Tibial artery (tissue), 4 donors: ENCODE results near the gene MCUB.
A peak's percentile ranks its signal among the peaks of the same experiment; 100 is the strongest.

Experiments
- DNase-seq, 2 donors: peaks; one replicate each; pipeline ENCODE4 v3.0.0-alpha.2; 2019
- H3K27ac ChIP-seq, 2 donors: fragments of 200-600 bp; sonication (generic) in 1 of 2; 1 replicate in 1 of 2; 2 replicates in 1 of 2; pipeline ENCODE4 v1.5.1; 2018 to 2019; ENCODE audit warnings: mild to moderate bottlenecking in 1 of 2
- H3K27me3 ChIP-seq, 2 donors: fragments of 200-600 bp; sonication (generic) in 1 of 2; one replicate each; pipeline versions ENCODE4 v1.5.1 to v1.6.0; 2016 to 2019
- H3K36me3 ChIP-seq, 3 donors: fragments of 200-600 bp; sonication (generic) in 2 of 3; one replicate each; pipeline ENCODE4 v1.5.1; 2016 to 2019; ENCODE audit warnings: mild to moderate bottlenecking in 2 of 3
- H3K4me1 ChIP-seq, 4 donors: fragments of 200-600 bp; sonication (generic) in 2 of 4; 1 replicate in 3 of 4; 2 replicates in 1 of 4; pipeline ENCODE4 v1.5.1; 2016 to 2019
- H3K4me3 ChIP-seq, 2 donors: fragments of 200-600 bp; sonication (generic) in 1 of 2; 1 replicate in 1 of 2; 2 replicates in 1 of 2; pipeline ENCODE4 v1.5.1; 2018 to 2019; ENCODE audit warnings: mild to moderate bottlenecking in 2 of 2
- H3K9me3 ChIP-seq, 3 donors: fragments of 200-600 bp; sonication (generic) in 1 of 3; one replicate each; pipeline ENCODE4 v1.5.1; 2016 to 2019
- CTCF ChIP-seq, 2 experiments: fragments of 200-600 bp in 1 of 2; fragments of 450-650 bp in 1 of 2; IDR thresholded peaks; one replicate each; pipeline ENCODE4 v1.5.1; 2017 to 2019; ENCODE audit warnings: antibody characterized with exemption in 2 of 2, mild to moderate bottlenecking in 1 of 2, moderate library complexity in 1 of 2
- intact Hi-C: fragments of 100-400 bp; cut with DNase I; formaldehyde crosslinking; loops from one replicate; pipeline ENCODE4 v1.15.0; 2023; ENCODE audit warnings: low total_unique reads

The MCUB gene

GRCh38 chr4:109622626-109623025 is 62.6 kb downstream of the MCUB start:
- Histone ChIP-seq H3K4me1 (no peaks in the 10 kb centered on the region), H3K4me3 (no peak overlapping the region), H3K27ac (no peak overlapping the region), H3K9me3 (no peaks in the 10 kb centered on the region), H3K27me3 (no peaks in the 10 kb centered on the region), H3K36me3 (no peaks in the 10 kb centered on the region)
- no peak for DNase-seq
- intact Hi-C loops, result no loop called here
- no peak for TF ChIP-seq CTCF (IDR thresholded peaks at IDR 0.05)

GRCh38 chr4:109624536-109624935 is 64.5 kb downstream of the MCUB start:
- Histone ChIP-seq H3K9me3 (no peaks in the 10 kb centered on the region), H3K27me3 (no peaks in the 10 kb centered on the region), H3K4me1 (no peaks in the 10 kb centered on the region), H3K36me3 (no peaks in the 10 kb centered on the region), H3K27ac (no peak overlapping the region), H3K4me3 (no peak overlapping the region)
- DNase-seq, result no peak
- intact Hi-C loops, result no loop called here
- TF ChIP-seq CTCF (IDR thresholded peaks at IDR 0.05), result no peak

- H3K36me3 ChIP-seq, result no peaks in the 10 kb centered on the region
- no peak overlapping the region for H3K4me3 ChIP-seq
- H3K9me3 ChIP-seq, result no peaks in the 10 kb centered on the region
- no peak for TF ChIP-seq CTCF (IDR thresholded peaks at IDR 0.05)
- intact Hi-C loops, result no loop called here
- no peak for DNase-seq
- H3K4me1 ChIP-seq, result no peaks in the 10 kb centered on the region
- H3K27me3 ChIP-seq, result no peaks in the 10 kb centered on the region
- H3K27ac ChIP-seq, result no peak overlapping the region
These were observed 67.3 kb downstream of the MCUB start for GRCh38 chr4:109627361-109627760.

GRCh38 chr4:109629775-109630174 is 69.7 kb downstream of the MCUB start:
- no peak for TF ChIP-seq CTCF (IDR thresholded peaks at IDR 0.05)
- Histone ChIP-seq H3K36me3 (no peaks in the 10 kb centered on the region), H3K27ac (no peak overlapping the region), H3K9me3 (no peaks in the 10 kb centered on the region), H3K4me3 (no peak overlapping the region), H3K4me1 (no peaks in the 10 kb centered on the region), H3K27me3 (no peaks in the 10 kb centered on the region)
- intact Hi-C loops, result no loop called here
- no peak for DNase-seq

- TF ChIP-seq CTCF (IDR thresholded peaks at IDR 0.05), result no peak
- no peak overlapping the region for H3K4me3 ChIP-seq
- no peaks in the 10 kb centered on the region for H3K27me3 ChIP-seq
- intact Hi-C loops, result no loop called here
- H3K27ac ChIP-seq, result no peak overlapping the region
- H3K4me1 ChIP-seq, result no peaks in the 10 kb centered on the region
- H3K36me3 ChIP-seq, result no peaks in the 10 kb centered on the region
- no peaks in the 10 kb centered on the region for H3K9me3 ChIP-seq
- DNase-seq, result peak in 1 of 2 donors; percentile 29
These were observed 71.6 kb downstream of the MCUB start for GRCh38 chr4:109631532-109632108.

- no peak for TF ChIP-seq CTCF (IDR thresholded peaks at IDR 0.05)
- Histone ChIP-seq H3K4me3 (no peak overlapping the region), H3K27me3 (no peaks in the 10 kb centered on the region), H3K36me3 (peaks cover 0 to 5% (median 0%) of the 10 kb centered on the region in 3 donors), H3K27ac (no peak overlapping the region), H3K4me1 (no peaks in the 10 kb centered on the region), H3K9me3 (peaks cover 0 to 8% (median 0%) of the 10 kb centered on the region in 3 donors)
- intact Hi-C loops, result no loop called here
- no peak for DNase-seq
These were observed 80.6 kb downstream of the MCUB start for GRCh38 chr4:109640644-109641043.
